AG10803 (cell line): ENCODE data around the gene GPBP1.

ENCODE experiments used
- DNase-seq: peaks from one replicate; pipeline ENCODE4 v3.0.0; 2010; ENCODE audit warnings: low read depth
- H3K4me3 ChIP-seq: 2 replicates; pipeline ENCODE4 v1.5.1; 2011; ENCODE audit warnings: mild to moderate bottlenecking, low read length, control low read depth
- TF ChIP-seq, protein P1 (sequence below): conservative IDR thresholded peaks from 2 replicates; pipeline ENCODE4 v1.5.1; 2011; ENCODE audit warnings: mild to moderate bottlenecking, low read length, control low read depth, inconsistent platforms

The GPBP1 gene

DNA sequence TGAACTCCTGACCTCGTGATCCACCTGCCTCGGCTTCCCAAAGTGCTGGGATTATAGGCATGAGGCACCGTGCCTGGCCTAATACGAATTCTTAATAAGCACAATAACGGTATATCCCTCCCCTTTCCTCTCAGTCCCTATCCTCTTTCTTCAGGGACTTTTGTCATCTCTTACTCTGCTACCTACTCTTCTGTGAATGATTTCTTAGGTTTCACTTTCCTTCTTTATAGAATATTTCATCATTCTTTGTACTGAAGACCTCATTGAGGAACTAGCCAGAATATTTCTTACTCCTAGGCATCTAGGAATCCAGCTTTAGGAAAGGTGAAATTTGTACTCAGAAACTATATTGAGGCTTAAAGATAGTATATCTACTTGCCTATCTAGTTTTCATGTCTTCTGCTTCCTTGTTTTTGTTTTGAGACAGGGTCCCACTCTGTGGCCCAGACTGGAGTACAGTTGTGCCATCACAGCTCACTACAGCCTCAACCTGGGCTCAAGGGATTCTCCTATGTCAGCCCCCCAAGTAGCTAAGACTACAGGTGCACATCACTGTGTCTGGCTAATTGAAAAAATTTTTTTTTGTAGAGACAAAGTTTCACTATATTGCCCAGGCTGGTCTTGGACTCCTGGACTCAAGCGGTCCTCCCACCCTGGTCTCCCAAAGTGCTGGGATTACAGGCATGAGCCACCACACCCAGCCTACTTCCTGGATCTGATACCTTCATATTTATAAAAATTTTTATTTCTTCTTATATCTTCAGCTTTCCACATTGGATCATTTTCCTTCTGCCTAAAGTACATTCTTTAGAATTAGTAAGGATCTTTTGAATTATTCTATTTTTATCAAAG lies 69.7 kb downstream of the GPBP1 start:
- H3K4me3 ChIP-seq: no peak overlapping the region
- TF ChIP-seq, protein P1, sequence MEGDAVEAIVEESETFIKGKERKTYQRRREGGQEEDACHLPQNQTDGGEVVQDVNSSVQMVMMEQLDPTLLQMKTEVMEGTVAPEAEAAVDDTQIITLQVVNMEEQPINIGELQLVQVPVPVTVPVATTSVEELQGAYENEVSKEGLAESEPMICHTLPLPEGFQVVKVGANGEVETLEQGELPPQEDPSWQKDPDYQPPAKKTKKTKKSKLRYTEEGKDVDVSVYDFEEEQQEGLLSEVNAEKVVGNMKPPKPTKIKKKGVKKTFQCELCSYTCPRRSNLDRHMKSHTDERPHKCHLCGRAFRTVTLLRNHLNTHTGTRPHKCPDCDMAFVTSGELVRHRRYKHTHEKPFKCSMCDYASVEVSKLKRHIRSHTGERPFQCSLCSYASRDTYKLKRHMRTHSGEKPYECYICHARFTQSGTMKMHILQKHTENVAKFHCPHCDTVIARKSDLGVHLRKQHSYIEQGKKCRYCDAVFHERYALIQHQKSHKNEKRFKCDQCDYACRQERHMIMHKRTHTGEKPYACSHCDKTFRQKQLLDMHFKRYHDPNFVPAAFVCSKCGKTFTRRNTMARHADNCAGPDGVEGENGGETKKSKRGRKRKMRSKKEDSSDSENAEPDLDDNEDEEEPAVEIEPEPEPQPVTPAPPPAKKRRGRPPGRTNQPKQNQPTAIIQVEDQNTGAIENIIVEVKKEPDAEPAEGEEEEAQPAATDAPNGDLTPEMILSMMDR: no peak
- DNase-seq: no peak

GRCh38 chr5:57244331-57244730 lies 70.5 kb downstream of the GPBP1 start:
- TF ChIP-seq, protein P1: no peak
- no peak overlapping the region for H3K4me3 ChIP-seq
- no peak for DNase-seq

- TF ChIP-seq, protein P1: no peak
- no peak overlapping the region for H3K4me3 ChIP-seq
- DNase-seq: no peak
These were observed 72.6 kb downstream of the GPBP1 start for GRCh38 chr5:57246426-57246825.

DNA sequence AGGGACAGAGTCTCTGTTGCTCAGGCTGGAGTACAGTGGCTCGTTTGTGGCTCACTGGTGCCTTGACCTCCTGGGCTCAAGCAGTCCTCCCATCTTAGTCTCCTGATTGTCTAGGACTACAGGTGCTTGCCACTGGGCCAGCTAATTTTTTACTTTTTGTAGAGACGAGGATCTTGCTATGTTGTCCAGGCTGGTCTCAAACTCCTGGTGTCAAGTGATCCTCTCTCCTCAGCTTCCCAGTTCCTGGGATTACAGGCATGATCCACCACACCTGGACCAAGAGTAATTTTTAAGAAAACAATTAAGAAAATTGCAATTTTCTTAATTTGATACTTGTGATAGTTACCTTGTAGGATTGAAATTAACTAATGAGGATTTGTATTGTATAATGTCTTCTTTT lies 73.9 kb downstream of the GPBP1 start:
- no peak overlapping the region for H3K4me3 ChIP-seq
- DNase-seq: no peak
- TF ChIP-seq, protein P1: no peak

DNA sequence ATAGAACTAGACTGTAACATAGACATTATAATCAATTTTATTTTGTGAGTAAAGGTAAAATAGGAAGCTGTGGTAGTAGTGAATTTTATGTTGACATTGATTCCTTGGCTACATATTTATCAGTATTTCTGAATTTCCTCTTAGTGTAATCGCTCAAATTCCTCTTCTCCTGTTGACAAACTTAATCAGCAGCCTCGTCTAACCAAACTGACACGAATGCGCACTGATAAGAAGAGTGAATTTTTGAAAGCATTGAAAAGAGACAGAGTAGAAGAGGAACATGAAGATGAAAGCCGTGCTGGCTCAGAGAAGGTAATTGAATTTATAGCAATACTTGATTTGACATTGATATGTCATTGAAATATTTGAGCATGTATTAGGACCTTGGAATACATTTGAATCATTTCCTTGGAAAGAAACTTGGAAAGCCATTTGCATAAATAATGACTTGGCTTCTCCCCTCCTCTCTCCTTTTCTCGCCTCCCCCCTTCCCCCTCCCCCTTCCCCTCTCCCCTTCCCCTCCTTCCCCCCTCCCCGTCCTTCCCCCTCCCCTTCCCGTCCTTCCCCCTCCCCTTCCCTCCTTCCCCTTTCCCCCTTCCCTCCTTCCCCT lies 75.5 kb downstream of the GPBP1 start:
- no peak overlapping the region for H3K4me3 ChIP-seq
- no peak for DNase-seq
- TF ChIP-seq, protein P1: no peak

DNA sequence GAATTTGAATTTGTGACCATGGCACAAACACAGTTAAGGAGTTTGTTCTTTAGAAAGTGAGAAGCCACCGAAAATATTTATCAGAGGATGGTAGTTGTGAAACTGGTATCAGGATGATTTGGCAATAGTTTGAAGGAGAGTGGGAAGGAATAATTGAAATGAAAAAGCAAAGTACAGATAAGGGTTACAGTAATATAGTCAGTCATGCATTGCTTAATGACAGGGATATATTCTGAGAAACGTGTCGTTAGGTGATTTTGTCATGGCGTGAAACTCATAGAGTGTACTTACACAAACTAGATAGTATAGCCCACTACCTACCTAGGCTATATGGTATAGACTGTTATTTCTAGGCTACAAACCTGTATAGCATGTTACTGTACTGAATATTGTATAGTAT lies 84.2 kb downstream of the GPBP1 start:
- H3K4me3 ChIP-seq: no peak overlapping the region
- DNase-seq: no peak
- TF ChIP-seq, protein P1: no peak

DNA sequence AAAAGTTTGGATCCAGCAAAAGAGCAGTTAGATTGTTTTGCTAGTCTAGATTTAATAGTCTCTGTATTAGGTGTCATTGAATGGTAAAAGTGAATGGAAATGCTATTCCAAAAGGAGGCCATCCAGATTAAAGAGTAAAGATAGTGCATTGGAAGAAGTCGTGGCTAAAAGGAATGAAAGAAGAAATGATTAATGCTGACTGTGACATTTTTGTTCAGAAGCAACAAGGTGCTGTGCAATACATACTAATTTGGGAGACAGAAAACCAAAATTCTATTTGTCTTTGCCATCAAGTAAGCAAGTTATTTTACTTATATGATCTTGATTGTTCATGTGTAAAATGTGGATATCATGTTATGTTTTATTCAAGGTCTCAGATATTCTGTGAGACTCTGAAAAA lies 85.1 kb downstream of the GPBP1 start:
- no peak for DNase-seq
- TF ChIP-seq, protein P1: no peak
- no peak overlapping the region for H3K4me3 ChIP-seq
